Adipose tissue (tissue), 3 donors: ENCODE results near the gene BANK1. TPM values are rescaled to one million over a fixed set of nuclear protein-coding genes. Genes with fewer than 3 reads are reported as not detected.
"Not testable (repeated sequence)": the region's sequence is repeated elsewhere in the genome, so short reads cannot be mapped to it uniquely, and the experiment has no call there.

Experiments
- H3K27ac ChIP-seq: one replicate; pipeline ENCODE4 v1.5.1; 2013; ENCODE audit warnings: low read depth, low read length
- WGBS, 3 donors: extraction: QIAGEN DNeasy Blood & Tissue Kit; methylation state at CpG; one replicate each; pipeline ENCODE4 v1.1.7; 2013; 5-methylcytosine and 5-hydroxymethylcytosine counted together
- polyA plus RNA-seq, 3 donors: library from polyadenylated mRNA; stranded (reverse); fragments of 200-250 nt; gene quantifications; one replicate each; pipeline ENCODE4 v1.2.3, GENCODE V29; 2013
- donor health status: healthy with polysubstance abuse.
- donor health status: Bipolar disorder and iron deficiency.
- donor health status: healthy.

BANK1 gene
- polyA plus RNA-seq, 3 donors: 1.0 to 6.5 (median 4.4) TPM

GRCh38 chr4:101862595-101862994 lies 72.1 kb downstream of the BANK1 start:
- H3K27ac ChIP-seq: no peak overlapping the region
- 86 to 90% (median 89%) methylated on average over 2 of the region's 2 CpGs for WGBS, 3 donors

- H3K27ac ChIP-seq: no peak overlapping the region
- 64 to 96% (median 94%) methylated on average over 2 of the region's 2 CpGs for WGBS, 3 donors
These were observed 74.1 kb downstream of the BANK1 start for GRCh38 chr4:101864660-101865059.

GRCh38 chr4:101865501-101866062 lies 75.1 kb downstream of the BANK1 start:
- H3K27ac ChIP-seq: no peak overlapping the region
- 32 to 70% (median 51%) methylated on average over 3 of the region's 3 CpGs for WGBS, 3 donors

GRCh38 chr4:101870874-101871273 lies 80.3 kb downstream of the BANK1 start:
- WGBS, 3 donors: 36 to 80% (median 77%) methylated on average over 1 of the region's 1 CpG
- no peak overlapping the region for H3K27ac ChIP-seq

GRCh38 chr4:101871962-101872676 lies 81.6 kb downstream of the BANK1 start:
- WGBS, 3 donors: 51 to 77% (median 71%) methylated on average over 2 of the region's 2 CpGs
- no peak overlapping the region for H3K27ac ChIP-seq

- H3K27ac ChIP-seq: no peak overlapping the region
- 29 to 76% (median 30%) methylated on average over 2 of the region's 2 CpGs for WGBS, 3 donors
These were observed 95.0 kb downstream of the BANK1 start for GRCh38 chr4:101885574-101885973.

GRCh38 chr4:101886826-101887225 lies 96.3 kb downstream of the BANK1 start:
- WGBS, 3 donors: 73 to 86% (median 86%) methylated on average over 3 of the region's 3 CpGs
- no peak overlapping the region for H3K27ac ChIP-seq

- no peak overlapping the region for H3K27ac ChIP-seq
- WGBS, 3 donors: 73 to 85% (median 83%) methylated on average over 4 of the region's 4 CpGs
These were observed 97.9 kb downstream of the BANK1 start for GRCh38 chr4:101888472-101888871.

- 70 to 85% (median 81%) methylated on average over 5 of the region's 5 CpGs for WGBS, 3 donors
These were observed 115.0 kb downstream of the BANK1 start for GRCh38 chr4:101905527-101905926.

GRCh38 chr4:101910786-101911373 lies 120.3 kb downstream of the BANK1 start:
- WGBS, 3 donors: 80 to 93% (median 92%) methylated on average over 4 of the region's 4 CpGs

More at GRCh38 chr4:101905527-101905926, 115.0 kb downstream of the BANK1 start:
- not testable (repeated sequence) for H3K27ac ChIP-seq

GRCh38 chr4:101911616-101912015 lies 121.1 kb downstream of the BANK1 start:
- no peak overlapping the region for H3K27ac ChIP-seq

More at GRCh38 chr4:101910786-101911373, 120.3 kb downstream of the BANK1 start:
- no peak overlapping the region for H3K27ac ChIP-seq

- H3K27ac ChIP-seq: no peak overlapping the region
These were observed 124.2 kb downstream of the BANK1 start for GRCh38 chr4:101914761-101915160.

- no peak overlapping the region for H3K27ac ChIP-seq
- WGBS, 3 donors: 83 to 94% (median 92%) methylated on average over 4 of the region's 4 CpGs
These were observed 128.9 kb downstream of the BANK1 start for GRCh38 chr4:101919373-101919977.

GRCh38 chr4:101921370-101921769 lies 130.8 kb downstream of the BANK1 start:
- WGBS, 3 donors: 14 to 60% (median 52%) methylated on average over 3 of the region's 3 CpGs
- H3K27ac ChIP-seq: no peak overlapping the region

- WGBS, 3 donors: 71 to 85% (median 80%) methylated on average over 1 of the region's 1 CpG
- H3K27ac ChIP-seq: no peak overlapping the region
These were observed 141.1 kb downstream of the BANK1 start for GRCh38 chr4:101931619-101932018.

- H3K27ac ChIP-seq: no peak overlapping the region
- WGBS, 3 donors: 46 to 83% (median 70%) methylated on average over 3 of the region's 3 CpGs
These were observed 143.3 kb downstream of the BANK1 start for GRCh38 chr4:101933855-101934254.

- H3K27ac ChIP-seq: no peak overlapping the region
- WGBS, 3 donors: 55 to 68% (median 58%) methylated on average over 2 of the region's 2 CpGs
These were observed 148.3 kb downstream of the BANK1 start for GRCh38 chr4:101938836-101939235.

GRCh38 chr4:101941816-101942358 lies 151.4 kb downstream of the BANK1 start:
- H3K27ac ChIP-seq: no peak overlapping the region
- WGBS, 3 donors: 79 to 90% (median 89%) methylated on average over 1 of the region's 1 CpG

GRCh38 chr4:101942891-101943290 lies 152.4 kb downstream of the BANK1 start:
- H3K27ac ChIP-seq: no peak overlapping the region
